ENCODE results near the gene SAMD4B.

DNA sequence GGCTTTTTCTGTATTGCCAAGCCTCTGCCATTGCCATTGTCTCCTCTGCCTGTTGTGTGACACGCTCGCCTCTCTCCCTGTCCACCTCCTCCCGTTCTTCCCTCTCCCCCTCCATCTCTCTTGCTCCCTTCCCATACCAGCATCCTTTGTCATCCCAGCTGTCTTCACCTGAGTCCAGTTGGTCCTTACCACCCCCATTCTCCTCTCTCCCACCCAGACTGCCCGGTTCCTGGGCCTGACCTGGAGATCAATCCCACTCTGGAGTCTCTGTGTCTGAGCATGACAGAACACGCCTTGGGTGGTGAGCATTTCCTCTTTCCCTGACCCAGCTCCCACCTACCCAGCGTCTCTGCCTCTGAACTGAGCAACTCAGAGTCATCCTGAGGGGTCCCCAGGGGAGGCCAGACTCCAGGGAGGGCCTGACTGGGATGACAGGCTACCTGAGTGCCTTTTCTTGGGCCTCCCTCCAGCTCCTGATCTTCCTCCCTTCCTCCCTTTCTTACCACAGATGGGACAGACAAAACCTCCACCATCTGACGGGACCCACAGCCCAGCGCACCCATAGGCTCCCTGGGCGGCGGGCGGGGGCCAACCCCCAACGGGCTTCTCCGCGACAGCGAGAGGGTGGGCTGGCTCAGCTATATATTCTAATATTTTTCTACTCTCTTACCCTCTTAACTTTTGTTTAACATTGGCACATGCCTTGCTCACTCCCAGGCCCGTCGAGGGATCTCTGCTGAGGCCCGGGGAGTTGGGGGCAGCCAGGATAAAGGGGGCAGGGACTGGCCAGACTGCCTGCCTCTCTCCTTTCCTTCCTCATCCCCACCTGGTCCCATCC lies 41.0 kb downstream of the SAMD4B start:
- TF ChIP-seq, protein P1, sequence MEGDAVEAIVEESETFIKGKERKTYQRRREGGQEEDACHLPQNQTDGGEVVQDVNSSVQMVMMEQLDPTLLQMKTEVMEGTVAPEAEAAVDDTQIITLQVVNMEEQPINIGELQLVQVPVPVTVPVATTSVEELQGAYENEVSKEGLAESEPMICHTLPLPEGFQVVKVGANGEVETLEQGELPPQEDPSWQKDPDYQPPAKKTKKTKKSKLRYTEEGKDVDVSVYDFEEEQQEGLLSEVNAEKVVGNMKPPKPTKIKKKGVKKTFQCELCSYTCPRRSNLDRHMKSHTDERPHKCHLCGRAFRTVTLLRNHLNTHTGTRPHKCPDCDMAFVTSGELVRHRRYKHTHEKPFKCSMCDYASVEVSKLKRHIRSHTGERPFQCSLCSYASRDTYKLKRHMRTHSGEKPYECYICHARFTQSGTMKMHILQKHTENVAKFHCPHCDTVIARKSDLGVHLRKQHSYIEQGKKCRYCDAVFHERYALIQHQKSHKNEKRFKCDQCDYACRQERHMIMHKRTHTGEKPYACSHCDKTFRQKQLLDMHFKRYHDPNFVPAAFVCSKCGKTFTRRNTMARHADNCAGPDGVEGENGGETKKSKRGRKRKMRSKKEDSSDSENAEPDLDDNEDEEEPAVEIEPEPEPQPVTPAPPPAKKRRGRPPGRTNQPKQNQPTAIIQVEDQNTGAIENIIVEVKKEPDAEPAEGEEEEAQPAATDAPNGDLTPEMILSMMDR (IDR thresholded peaks at IDR 0.05): no peak
- no peak for TF ChIP-seq ZFX (IDR thresholded peaks at IDR 0.05; ENCODE audit: borderline replicate concordance)
